Body of pancreas (tissue), 4 donors: ENCODE data around the gene TENM3. TPM values are rescaled to one million over a fixed set of nuclear protein-coding genes. Genes with fewer than 3 reads are reported as not detected.

ENCODE experiments used
- ATAC-seq: fragments of 150-250 bp; one replicate; pipeline ENCODE4 v1.9.1; 2016
- DNase-seq, 4 donors: peaks; one replicate each; pipeline ENCODE4 v3.0.0-alpha.2; 2019
- H3K27ac ChIP-seq, 4 donors: fragments of 200-600 bp; sonication (generic); 1 replicate in 3 of 4; 2 replicates in 1 of 4; pipeline versions ENCODE4 v1.5.1 to v1.6.1; 2016 to 2019; ENCODE audit warnings: mild to moderate bottlenecking in 1 of 4, mixed read lengths in 1 of 4, moderate library complexity in 1 of 4
- H3K27me3 ChIP-seq, 2 donors: fragments of 200-600 bp; sonication (generic); one replicate each; pipeline ENCODE4 v1.6.0; 2016; ENCODE audit warnings: mild to moderate bottlenecking in 1 of 2
- H3K36me3 ChIP-seq, 2 donors: fragments of 200-600 bp; sonication (generic); replicated peaks in 1 of 2; 2 replicates each; pipeline ENCODE4 v1.5.1; 2016; ENCODE audit warnings: low read depth in 2 of 2; ENCODE audit not compliant: insufficient read depth in 1 of 2
- H3K4me1 ChIP-seq: fragments of 200-600 bp; sonication (generic); one replicate; pipeline ENCODE4 v1.6.0; 2016
- H3K4me3 ChIP-seq, 2 donors: fragments of 200-600 bp; sonication (generic); 1 replicate in 1 of 2; 2 replicates in 1 of 2; pipeline ENCODE4 v1.5.1; 2016 to 2019
- H3K9me3 ChIP-seq, 3 donors: fragments of 200-600 bp; sonication (generic); 1 replicate in 2 of 3; 2 replicates in 1 of 3; pipeline ENCODE4 v1.5.1; 2016
- POLR2A ChIP-seq, 3 donors: fragments of 450-650 bp; IDR thresholded peaks; one replicate each; pipeline ENCODE4 v1.6.1; 2016; ENCODE audit warnings: antibody characterized with exemption in 3 of 3, mild to moderate bottlenecking in 2 of 3
- WGBS, 2 donors: methylation state at CpG; one replicate each; pipeline ENCODE4 v1.1.5; 2017; 5-methylcytosine and 5-hydroxymethylcytosine counted together
- intact Hi-C: fragments of 100-400 bp; cut with DNase I; formaldehyde crosslinking; loops from one replicate; pipeline ENCODE4 v1.15.1; 2023
- total RNA-seq, 2 donors: library from RNA; depleted of rRNA; stranded (reverse); fragments of >200 nt; gene quantifications; one replicate each; pipeline ENCODE4 v1.1.0, GENCODE V29; 2016
- TF ChIP-seq, protein P1 (sequence below), 7 experiments: fragments of 450-650 bp in 4 of 7; fragments of 200-600 bp in 3 of 7; sonication (generic) in 3 of 7; IDR thresholded peaks; one replicate each; pipeline ENCODE4 v1.5.1; 2016 to 2019; ENCODE audit warnings: antibody characterized with exemption in 7 of 7

The TENM3 gene
- total RNA-seq, 2 donors from 2014 or later, result 2.3 to 9.6 TPM

DNA sequence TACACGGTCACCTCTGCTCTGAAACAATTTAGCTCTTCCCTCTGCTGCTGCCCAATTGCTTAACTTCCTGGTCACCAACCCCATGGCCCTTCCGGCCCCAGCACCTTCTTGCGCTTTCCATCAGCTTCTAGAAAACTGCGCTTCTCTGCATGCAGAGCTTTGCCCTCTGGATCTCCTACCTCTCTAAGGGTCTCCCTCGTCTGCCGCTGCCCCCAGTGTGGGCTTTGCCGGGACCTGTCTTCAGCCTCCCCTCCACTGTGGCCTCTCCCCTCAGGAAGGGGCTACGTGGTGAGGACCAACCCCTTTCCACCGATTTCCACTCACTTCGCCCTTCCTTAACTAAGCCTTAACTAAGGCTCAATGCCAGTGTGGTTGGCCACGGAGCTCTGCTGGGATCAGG lies 579.4 kb downstream of the TENM3 start:
- WGBS, 2 donors, result 81 to 89% methylated on average over 11 of the region's 11 CpGs
- Histone ChIP-seq H3K27ac (no peak overlapping the region), H3K27me3 (no peaks in the 10 kb centered on the region), H3K9me3 (no peaks in the 10 kb centered on the region), H3K36me3 (no peaks in the 10 kb centered on the region), H3K4me1 (no peaks in the 10 kb centered on the region), H3K4me3 (no peak overlapping the region)
- TF ChIP-seq POLR2A (IDR thresholded peaks at IDR 0.05), result no peak
- TF ChIP-seq, protein P1, sequence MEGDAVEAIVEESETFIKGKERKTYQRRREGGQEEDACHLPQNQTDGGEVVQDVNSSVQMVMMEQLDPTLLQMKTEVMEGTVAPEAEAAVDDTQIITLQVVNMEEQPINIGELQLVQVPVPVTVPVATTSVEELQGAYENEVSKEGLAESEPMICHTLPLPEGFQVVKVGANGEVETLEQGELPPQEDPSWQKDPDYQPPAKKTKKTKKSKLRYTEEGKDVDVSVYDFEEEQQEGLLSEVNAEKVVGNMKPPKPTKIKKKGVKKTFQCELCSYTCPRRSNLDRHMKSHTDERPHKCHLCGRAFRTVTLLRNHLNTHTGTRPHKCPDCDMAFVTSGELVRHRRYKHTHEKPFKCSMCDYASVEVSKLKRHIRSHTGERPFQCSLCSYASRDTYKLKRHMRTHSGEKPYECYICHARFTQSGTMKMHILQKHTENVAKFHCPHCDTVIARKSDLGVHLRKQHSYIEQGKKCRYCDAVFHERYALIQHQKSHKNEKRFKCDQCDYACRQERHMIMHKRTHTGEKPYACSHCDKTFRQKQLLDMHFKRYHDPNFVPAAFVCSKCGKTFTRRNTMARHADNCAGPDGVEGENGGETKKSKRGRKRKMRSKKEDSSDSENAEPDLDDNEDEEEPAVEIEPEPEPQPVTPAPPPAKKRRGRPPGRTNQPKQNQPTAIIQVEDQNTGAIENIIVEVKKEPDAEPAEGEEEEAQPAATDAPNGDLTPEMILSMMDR (IDR thresholded peaks at IDR 0.05), result no peak
- DNase-seq (no peak), ATAC-seq (no peak)
- intact Hi-C loops, result no loop called here

DNA sequence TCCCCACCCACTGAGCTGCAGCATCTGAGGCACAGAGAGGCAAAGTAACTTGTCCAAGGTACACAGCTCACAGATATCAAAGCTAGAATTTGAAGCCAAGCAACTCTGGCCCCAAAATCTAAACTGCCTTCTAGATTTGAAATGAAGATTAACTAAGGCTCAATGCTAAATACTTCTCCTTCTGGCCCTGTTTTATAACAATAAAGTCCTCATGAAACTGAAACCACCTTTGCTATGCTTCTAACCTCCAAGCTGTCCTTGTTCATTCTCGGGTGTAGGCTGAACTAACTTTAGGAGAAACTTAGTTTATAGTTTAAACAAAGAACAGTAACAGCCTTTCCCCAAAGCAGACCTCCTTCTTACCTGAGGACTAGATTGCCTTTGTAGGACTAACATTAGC lies 580.4 kb downstream of the TENM3 start:
- no peaks in the 10 kb centered on the region for H3K9me3 ChIP-seq
- TF ChIP-seq, protein P1 (IDR thresholded peaks at IDR 0.05), result no peak
- no peaks in the 10 kb centered on the region for H3K36me3 ChIP-seq
- WGBS, 2 donors, result 42 to 56% methylated on average over 1 of the region's 1 CpG
- H3K4me1 ChIP-seq, result no peaks in the 10 kb centered on the region
- DNase-seq (no peak), ATAC-seq (no peak)
- H3K27me3 ChIP-seq, result no peaks in the 10 kb centered on the region
- intact Hi-C loops, result no loop called here
- no peak overlapping the region for H3K4me3 ChIP-seq
- H3K27ac ChIP-seq, result no peak overlapping the region

DNA sequence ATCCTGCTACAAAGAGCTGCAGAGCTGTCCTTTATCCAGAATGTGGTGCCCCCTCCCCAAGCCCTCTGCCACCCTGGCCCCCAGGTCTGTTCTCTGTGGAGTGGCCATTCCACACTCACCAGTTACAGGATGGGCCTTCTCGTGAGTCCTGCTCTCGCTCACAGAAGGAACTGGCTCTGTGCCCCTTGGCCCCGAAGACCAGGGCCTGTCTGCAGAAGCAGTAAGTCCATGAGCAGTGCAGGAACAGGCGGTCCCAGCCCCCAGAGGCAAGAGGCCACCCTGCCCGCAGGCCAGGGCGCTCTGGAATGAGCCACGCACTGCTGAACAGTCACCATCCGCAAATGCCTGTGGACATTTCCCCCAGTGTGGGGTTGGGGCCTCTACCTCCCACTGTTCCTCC lies 581.8 kb downstream of the TENM3 start:
- Histone ChIP-seq H3K27me3 (no peaks in the 10 kb centered on the region), H3K4me1 (no peaks in the 10 kb centered on the region), H3K36me3 (no peaks in the 10 kb centered on the region), H3K9me3 (no peaks in the 10 kb centered on the region), H3K4me3 (no peak overlapping the region), H3K27ac (no peak overlapping the region)
- ATAC-seq, result no peak
- 75% methylated on average over 7 of the region's 8 CpGs; no CpG with 5 or more reads in 1 of the 2 donors for WGBS, 2 donors
- DNase-seq, result no peak
- TF ChIP-seq, protein P1 (IDR thresholded peaks at IDR 0.05), result no peak
- no peak for TF ChIP-seq POLR2A (IDR thresholded peaks at IDR 0.05)
- intact Hi-C loops, result no loop called here

DNA sequence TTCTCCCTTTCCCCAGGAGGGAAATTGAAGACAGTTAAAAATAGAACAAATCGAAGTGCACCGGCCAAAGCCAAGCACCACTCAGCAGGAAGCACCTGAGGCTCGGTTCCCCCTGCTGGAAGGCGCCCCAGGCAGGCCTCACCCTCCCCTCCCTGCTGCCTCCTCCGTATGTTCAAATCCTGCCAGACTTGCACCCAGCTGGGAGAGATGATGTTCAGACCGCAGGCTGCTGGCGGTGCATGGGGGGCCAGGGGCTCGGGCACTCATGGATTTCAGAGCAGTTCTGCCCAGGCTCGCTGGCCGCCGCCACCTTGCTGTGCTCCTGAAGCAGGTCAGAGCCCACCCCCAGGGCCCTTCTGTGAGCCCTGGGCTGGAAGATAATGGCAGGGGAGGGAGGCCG lies 582.6 kb downstream of the TENM3 start:
- Histone ChIP-seq H3K27ac (no peak overlapping the region), H3K36me3 (no peaks in the 10 kb centered on the region), H3K4me3 (no peak overlapping the region), H3K27me3 (no peaks in the 10 kb centered on the region), H3K9me3 (no peaks in the 10 kb centered on the region), H3K4me1 (no peaks in the 10 kb centered on the region)
- ATAC-seq, result no peak
- 49 to 67% methylated on average over 3 to 12 of the region's 12 CpGs for WGBS, 2 donors
- no peak for DNase-seq
- TF ChIP-seq POLR2A (IDR thresholded peaks at IDR 0.05), result no peak
- TF ChIP-seq, protein P1 (IDR thresholded peaks at IDR 0.05), result no peak
- intact Hi-C loops, result no loop called here

DNA sequence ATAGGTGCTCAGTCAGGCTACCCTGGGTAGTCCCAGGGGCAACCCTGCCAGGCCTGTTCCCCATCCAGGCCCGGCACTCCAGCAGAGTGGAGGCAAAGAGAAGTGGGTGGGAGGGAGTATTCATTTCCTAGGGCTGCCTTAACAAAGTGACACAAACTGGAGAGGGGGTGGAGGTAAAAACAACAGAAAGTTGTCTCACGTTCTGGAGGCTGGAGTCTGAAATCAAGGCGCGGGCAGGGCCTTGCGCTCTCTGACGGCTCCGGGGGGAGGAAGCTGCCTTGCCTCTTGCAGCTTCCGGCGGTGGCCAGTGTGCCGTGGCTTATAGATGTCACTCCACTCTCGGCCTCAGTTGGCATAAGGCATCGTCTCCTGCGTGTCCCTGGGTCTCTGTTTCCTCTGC lies 583.2 kb downstream of the TENM3 start:
- Histone ChIP-seq H3K9me3 (no peaks in the 10 kb centered on the region), H3K27me3 (no peaks in the 10 kb centered on the region), H3K4me3 (no peak overlapping the region), H3K27ac (no peak overlapping the region), H3K4me1 (no peaks in the 10 kb centered on the region), H3K36me3 (no peaks in the 10 kb centered on the region)
- no peak for ATAC-seq
- DNase-seq, result no peak
- TF ChIP-seq, protein P1 (IDR thresholded peaks at IDR 0.05), result no peak
- TF ChIP-seq POLR2A (IDR thresholded peaks at IDR 0.05), result no peak
- 64 to 78% methylated on average over 13 of the region's 13 CpGs for WGBS, 2 donors
- intact Hi-C loops, result no loop called here
